Activated T-cell treated with anti-CD3 and anti-CD28 coated beads, Interleukin-2, amount 50 U/mL, for 72 hours (primary cell): ENCODE data around the gene DSCAML1. TPM values are rescaled to one million over a fixed set of nuclear protein-coding genes. Genes with fewer than 3 reads are reported as not detected.

Experiments
- ATAC-seq, 2 donors: fragments of 150-1000 bp; cut with Tn5 transposase; replicated peaks in 1 of 2; 2 replicates each; pipeline ENCODE4 v1.10.0; 2021; ENCODE audit warnings: moderate library complexity in 2 of 2, mild to moderate bottlenecking in 1 of 2
- DNase-seq, 2 donors: peaks; one replicate each; pipeline ENCODE4 v3.0.0; 2021 to 2022; ENCODE audit warnings: mixed read lengths in 1 of 2
- H3K27ac Mint-ChIP-seq: one replicate; pipeline ENCODE4 v1.8.0; 2022; ENCODE audit warnings: mild to moderate bottlenecking, moderate library complexity, mixed read lengths
- H3K27me3 Mint-ChIP-seq: one replicate; pipeline ENCODE4 v1.8.0; 2022; ENCODE audit warnings: low read depth, mixed read lengths
- H3K36me3 Mint-ChIP-seq, 2 donors: one replicate each; pipeline ENCODE4 v1.8.0; 2022; ENCODE audit warnings: mixed read lengths in 2 of 2, mild to moderate bottlenecking in 1 of 2; ENCODE audit not compliant: insufficient read depth in 2 of 2
- H3K4me1 Mint-ChIP-seq: one replicate; pipeline ENCODE4 v1.8.0; 2022; ENCODE audit warnings: low read depth, mixed read lengths
- H3K4me3 Mint-ChIP-seq, 2 donors: one replicate each; pipeline ENCODE4 v1.8.0; 2022; ENCODE audit warnings: mild to moderate bottlenecking in 2 of 2, mixed read lengths in 2 of 2, moderate library complexity in 2 of 2
- H3K9me3 Mint-ChIP-seq, 2 donors: one replicate each; pipeline ENCODE4 v1.8.0; 2022; ENCODE audit warnings: mixed read lengths in 2 of 2
- total RNA-seq, 2 donors: library from RNA; stranded (reverse); gene quantifications; one replicate each; pipeline ENCODE4 v1.2.3, GENCODE V29; 2022

Gene DSCAML1
- total RNA-seq, 2 donors from 2014 or later: 1.5 to 2.5 TPM

- Mint-ChIP-seq H3K4me1 (no peaks in the 10 kb centered on the region), H3K27ac (no peak overlapping the region), H3K27me3 (peaks cover 17% of the 10 kb centered on the region), H3K36me3 (peaks cover 3% of the 10 kb centered on the region in 2 donors), H3K9me3 (peaks cover 2 to 4% of the 10 kb centered on the region in 2 donors), H3K4me3 (no peak overlapping the region)
- DNase-seq (no peak), ATAC-seq (no peak)
Observed at GRCh38 chr11:117619661-117620060, 177.4 kb downstream of the DSCAML1 start.

GRCh38 chr11:117618982-117619355, 178.0 kb downstream of the DSCAML1 start:
- Mint-ChIP-seq H3K36me3 (peaks cover 3% of the 10 kb centered on the region in 2 donors), H3K27ac (no peak overlapping the region), H3K27me3 (peaks cover 17% of the 10 kb centered on the region), H3K4me3 (no peak overlapping the region), H3K4me1 (no peaks in the 10 kb centered on the region), H3K9me3 (peaks cover 2 to 4% of the 10 kb centered on the region in 2 donors)
- no peak for DNase-seq
- ATAC-seq: no peak

GRCh38 chr11:117618302-117618981, 178.6 kb downstream of the DSCAML1 start:
- DNase-seq (no peak), ATAC-seq (no peak)
- Mint-ChIP-seq H3K9me3 (peaks cover 2 to 4% of the 10 kb centered on the region in 2 donors), H3K36me3 (peaks cover 3% of the 10 kb centered on the region in 2 donors), H3K4me1 (no peaks in the 10 kb centered on the region), H3K27ac (no peak overlapping the region), H3K27me3 (peaks cover 17% of the 10 kb centered on the region), H3K4me3 (no peak overlapping the region)

GRCh38 chr11:117616979-117617378, 180.0 kb downstream of the DSCAML1 start:
- no peak overlapping the region for H3K27ac Mint-ChIP-seq
- peaks cover 23% of the 10 kb centered on the region for H3K27me3 Mint-ChIP-seq
- ATAC-seq: no peak
- H3K36me3 Mint-ChIP-seq: peaks cover 2 to 3% of the 10 kb centered on the region in 2 donors
- no peaks in the 10 kb centered on the region for H3K4me1 Mint-ChIP-seq
- H3K9me3 Mint-ChIP-seq: peaks cover 2 to 4% of the 10 kb centered on the region in 2 donors
- H3K4me3 Mint-ChIP-seq: no peak overlapping the region
- DNase-seq: no peak

- H3K27ac Mint-ChIP-seq: no peak overlapping the region
- H3K36me3 Mint-ChIP-seq: no peaks in the 10 kb centered on the region
- H3K4me1 Mint-ChIP-seq: peaks cover 14% of the 10 kb centered on the region
Observed at GRCh38 chr11:117614728-117615127, 182.3 kb downstream of the DSCAML1 start.

DNA sequence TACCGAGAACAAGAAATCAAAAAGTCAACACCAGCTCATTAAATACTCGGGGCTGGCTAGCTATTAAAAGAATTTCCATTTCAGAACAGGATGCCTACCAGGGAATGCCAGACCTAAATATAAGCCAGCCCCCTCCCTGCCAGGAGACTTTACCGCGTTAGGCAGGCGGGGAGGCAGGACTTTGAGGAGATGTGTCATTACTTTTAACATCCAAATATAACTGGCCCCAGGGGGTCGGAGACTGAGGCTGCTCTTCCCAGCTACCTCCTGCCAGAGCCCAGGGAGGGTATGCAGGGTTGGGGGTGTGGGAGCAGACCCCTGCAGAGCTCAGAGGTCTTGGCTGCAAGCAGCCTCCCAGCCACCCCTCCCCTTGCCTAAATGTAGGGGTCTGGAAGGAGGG, 183.5 kb downstream of the DSCAML1 start:
- Mint-ChIP-seq H3K4me1 (peaks cover 19% of the 10 kb centered on the region), H3K27me3 (peaks cover 38% of the 10 kb centered on the region), H3K9me3 (no peaks in the 10 kb centered on the region), H3K36me3 (no peaks in the 10 kb centered on the region), H3K4me3 (no peak overlapping the region), H3K27ac (no peak overlapping the region)
- DNase-seq (no peak), ATAC-seq (no peak)

More at GRCh38 chr11:117614728-117615127, 182.3 kb downstream of the DSCAML1 start:
- no peak for ATAC-seq
- Mint-ChIP-seq H3K9me3 (no peaks in the 10 kb centered on the region), H3K27me3 (peaks cover 35% of the 10 kb centered on the region), H3K4me3 (no peak overlapping the region)
- DNase-seq: no peak

- Mint-ChIP-seq H3K36me3 (no peaks in the 10 kb centered on the region), H3K27me3 (peaks cover 33% of the 10 kb centered on the region), H3K27ac (no peak overlapping the region), H3K4me1 (peaks cover 22% of the 10 kb centered on the region), H3K4me3 (no peak overlapping the region), H3K9me3 (no peaks in the 10 kb centered on the region)
- DNase-seq: no peak
- ATAC-seq: no peak
Observed at GRCh38 chr11:117612177-117612576, 184.8 kb downstream of the DSCAML1 start.

- no peak for ATAC-seq
- Mint-ChIP-seq H3K4me3 (no peak overlapping the region), H3K9me3 (no peaks in the 10 kb centered on the region), H3K36me3 (no peaks in the 10 kb centered on the region), H3K27ac (no peak overlapping the region), H3K27me3 (peaks cover 26% of the 10 kb centered on the region), H3K4me1 (peaks cover 35% of the 10 kb centered on the region)
- no peak for DNase-seq
Observed at GRCh38 chr11:117610901-117611300, 186.1 kb downstream of the DSCAML1 start.

- Mint-ChIP-seq H3K9me3 (no peaks in the 10 kb centered on the region), H3K4me3 (peak overlapping the region; percentile 22 to 48), H3K27ac (no peak overlapping the region), H3K4me1 (peaks cover 35% of the 10 kb centered on the region), H3K27me3 (peaks cover 26% of the 10 kb centered on the region), H3K36me3 (no peaks in the 10 kb centered on the region)
- ATAC-seq (peak; percentile 26 to 67), DNase-seq (peak; percentile 35 to 57)
Observed at GRCh38 chr11:117610045-117610444, 187.0 kb downstream of the DSCAML1 start.

- peaks cover 25% of the 10 kb centered on the region for H3K27me3 Mint-ChIP-seq
- no peak overlapping the region for H3K4me3 Mint-ChIP-seq
- no peak for ATAC-seq
- H3K9me3 Mint-ChIP-seq: no peaks in the 10 kb centered on the region
- peaks cover 35% of the 10 kb centered on the region for H3K4me1 Mint-ChIP-seq
- no peak for DNase-seq
- H3K36me3 Mint-ChIP-seq: no peaks in the 10 kb centered on the region
- no peak overlapping the region for H3K27ac Mint-ChIP-seq
Observed at GRCh38 chr11:117607449-117607848, 189.6 kb downstream of the DSCAML1 start.

GRCh38 chr11:117606790-117607189, 190.2 kb downstream of the DSCAML1 start:
- no peaks in the 10 kb centered on the region for H3K9me3 Mint-ChIP-seq
- no peaks in the 10 kb centered on the region for H3K36me3 Mint-ChIP-seq
- DNase-seq: peak in 1 of 2 donors; percentile 5
- peak overlapping the region in 1 of 2 donors; percentile 51 for H3K4me3 Mint-ChIP-seq
- peaks cover 35% of the 10 kb centered on the region for H3K4me1 Mint-ChIP-seq
- ATAC-seq: peak; percentile 58 to 68
- peaks cover 23% of the 10 kb centered on the region for H3K27me3 Mint-ChIP-seq
- H3K27ac Mint-ChIP-seq: no peak overlapping the region

DNA sequence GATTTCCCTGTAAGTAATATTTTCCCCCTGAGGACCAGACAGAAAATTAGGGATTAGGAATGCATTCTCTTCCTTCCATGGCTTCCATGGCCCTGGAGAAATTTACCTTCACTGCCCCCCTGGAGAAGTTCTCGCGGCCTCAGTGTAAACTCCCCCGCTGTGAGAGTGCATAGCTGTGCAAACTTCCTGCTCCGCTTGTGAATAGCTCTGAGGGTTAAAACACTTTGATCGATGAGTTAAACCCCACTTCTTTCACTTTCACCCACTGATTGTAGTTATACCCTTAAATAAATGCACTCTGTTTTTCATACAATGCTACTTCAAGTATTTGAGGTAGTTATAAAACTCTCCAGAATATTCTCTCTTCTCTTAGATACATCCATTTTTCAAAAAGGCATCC, 190.8 kb downstream of the DSCAML1 start:
- Mint-ChIP-seq H3K9me3 (no peaks in the 10 kb centered on the region), H3K27me3 (peaks cover 20% of the 10 kb centered on the region), H3K36me3 (no peaks in the 10 kb centered on the region), H3K4me3 (peak overlapping the region in 1 of 2 donors; percentile 51), H3K4me1 (peaks cover 35% of the 10 kb centered on the region), H3K27ac (no peak overlapping the region)
- ATAC-seq (peak; percentile 88 to 94), DNase-seq (peak; percentile 21 to 25)

DNA sequence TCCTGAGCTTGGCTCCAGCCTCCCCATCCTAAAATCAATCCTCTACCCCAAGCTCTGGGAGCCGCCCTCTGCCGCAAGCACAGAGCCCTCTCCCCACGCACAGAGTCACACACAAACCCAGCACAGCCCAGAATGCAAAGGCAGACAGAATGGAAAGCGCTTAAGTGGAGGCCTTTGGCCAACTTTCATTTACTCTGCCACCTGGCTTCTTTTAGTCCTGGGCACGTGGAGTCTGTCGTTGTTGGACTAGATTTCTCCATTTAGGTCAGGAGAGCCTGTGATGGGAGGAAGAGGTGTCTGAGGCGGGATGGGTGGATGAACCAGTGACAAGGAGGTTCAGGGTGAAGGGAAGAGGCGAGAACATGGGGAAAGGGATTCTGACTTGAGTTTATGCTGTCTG, 191.7 kb downstream of the DSCAML1 start:
- Mint-ChIP-seq H3K36me3 (no peaks in the 10 kb centered on the region), H3K27ac (no peak overlapping the region), H3K4me1 (peaks cover 27% of the 10 kb centered on the region), H3K4me3 (no peak overlapping the region), H3K27me3 (peaks cover 22% of the 10 kb centered on the region), H3K9me3 (no peaks in the 10 kb centered on the region)
- ATAC-seq (no peak), DNase-seq (no peak)
